Neutrophil (primary cell): Measurements from ENCODE around the gene NUB1.

ENCODE experiments used
- H3K27ac ChIP-seq: fragments of 200-600 bp; sonication (generic); 2 replicates; pipeline ENCODE4 v1.5.1; 2016; ENCODE audit warnings: mild to moderate bottlenecking, moderate library complexity
- H3K27me3 ChIP-seq: fragments of 200-600 bp; sonication (generic); 2 replicates; pipeline ENCODE4 v1.6.0; 2016; ENCODE audit warnings: mild to moderate bottlenecking
- H3K36me3 ChIP-seq: fragments of 200-600 bp; sonication (generic); 2 replicates; pipeline ENCODE4 v1.5.1; 2017
- H3K4me1 ChIP-seq, 2 experiments: fragments of 200-600 bp in 1 of 2; sonication (generic) in 1 of 2; 1 replicate in 1 of 2; 2 replicates in 1 of 2; pipeline versions ENCODE4 v1.5.1 to v1.6.1; 2013 to 2016; ENCODE audit warnings: low read depth in 1 of 2, low read length in 1 of 2, mild to moderate bottlenecking in 1 of 2, moderate library complexity in 1 of 2; ENCODE audit not compliant: control insufficient read depth in 1 of 2, insufficient read depth in 1 of 2
- H3K4me3 ChIP-seq, 2 experiments: fragments of 200-600 bp in 1 of 2; sonication (generic) in 1 of 2; 1 replicate in 1 of 2; 2 replicates in 1 of 2; pipeline ENCODE4 v1.5.1; 2013 to 2016; ENCODE audit warnings: low read depth in 1 of 2, low read length in 1 of 2, mild to moderate bottlenecking in 1 of 2, moderate library complexity in 1 of 2
- H3K9me3 ChIP-seq: fragments of 200-600 bp; sonication (generic); 2 replicates; pipeline ENCODE4 v1.5.1; 2016
- TF ChIP-seq, protein P1 (sequence below): fragments of 200-600 bp; sonication (generic); IDR thresholded peaks from 2 replicates; pipeline ENCODE4 v1.5.1; 2016; ENCODE audit warnings: antibody characterized with exemption

Gene NUB1

DNA sequence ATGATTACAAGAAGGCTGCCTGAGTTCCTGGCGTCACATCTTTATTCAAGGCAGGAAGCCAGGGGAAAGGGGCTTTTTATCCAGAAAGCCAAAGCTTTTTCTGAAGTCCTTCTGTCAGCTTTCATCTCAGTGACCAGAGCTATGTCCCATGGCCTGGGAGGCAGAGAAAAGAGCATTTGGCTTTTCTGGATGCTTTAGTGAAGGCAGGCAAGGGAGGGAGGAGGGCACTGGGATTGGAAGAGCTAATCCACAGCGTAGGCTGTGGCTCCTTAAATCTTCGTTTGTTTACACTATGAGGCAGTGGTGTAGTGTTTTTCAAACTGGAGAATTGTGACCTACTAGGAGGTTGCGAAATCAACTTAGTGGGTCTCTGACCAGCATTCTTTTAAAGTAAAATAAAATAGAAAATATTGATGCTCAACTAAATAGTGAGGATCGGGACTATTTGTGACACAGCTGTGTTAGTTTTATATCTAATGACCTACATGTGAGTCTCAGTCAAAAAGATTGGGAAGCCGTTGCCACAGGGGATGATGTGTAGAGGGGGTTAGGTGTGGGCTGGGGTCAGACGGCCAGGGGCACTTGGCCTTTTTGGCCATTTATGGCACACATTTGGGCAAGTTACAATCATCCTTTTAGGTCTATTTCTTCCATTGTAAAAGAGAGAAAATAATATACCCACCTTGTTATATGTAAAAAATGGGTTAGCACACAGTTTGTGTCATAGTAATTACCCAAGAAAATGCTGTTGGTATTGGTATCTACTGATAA, 84.2 kb downstream of the NUB1 start:
- no peak overlapping the region for H3K27ac ChIP-seq
- no peak overlapping the region for H3K4me3 ChIP-seq
- TF ChIP-seq, protein P1, sequence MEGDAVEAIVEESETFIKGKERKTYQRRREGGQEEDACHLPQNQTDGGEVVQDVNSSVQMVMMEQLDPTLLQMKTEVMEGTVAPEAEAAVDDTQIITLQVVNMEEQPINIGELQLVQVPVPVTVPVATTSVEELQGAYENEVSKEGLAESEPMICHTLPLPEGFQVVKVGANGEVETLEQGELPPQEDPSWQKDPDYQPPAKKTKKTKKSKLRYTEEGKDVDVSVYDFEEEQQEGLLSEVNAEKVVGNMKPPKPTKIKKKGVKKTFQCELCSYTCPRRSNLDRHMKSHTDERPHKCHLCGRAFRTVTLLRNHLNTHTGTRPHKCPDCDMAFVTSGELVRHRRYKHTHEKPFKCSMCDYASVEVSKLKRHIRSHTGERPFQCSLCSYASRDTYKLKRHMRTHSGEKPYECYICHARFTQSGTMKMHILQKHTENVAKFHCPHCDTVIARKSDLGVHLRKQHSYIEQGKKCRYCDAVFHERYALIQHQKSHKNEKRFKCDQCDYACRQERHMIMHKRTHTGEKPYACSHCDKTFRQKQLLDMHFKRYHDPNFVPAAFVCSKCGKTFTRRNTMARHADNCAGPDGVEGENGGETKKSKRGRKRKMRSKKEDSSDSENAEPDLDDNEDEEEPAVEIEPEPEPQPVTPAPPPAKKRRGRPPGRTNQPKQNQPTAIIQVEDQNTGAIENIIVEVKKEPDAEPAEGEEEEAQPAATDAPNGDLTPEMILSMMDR = no peak
- no peaks in the 10 kb centered on the region for H3K36me3 ChIP-seq
- H3K9me3 ChIP-seq = no peaks in the 10 kb centered on the region
- no peaks in the 10 kb centered on the region for H3K4me1 ChIP-seq
- peaks cover 10% of the 10 kb centered on the region for H3K27me3 ChIP-seq

DNA sequence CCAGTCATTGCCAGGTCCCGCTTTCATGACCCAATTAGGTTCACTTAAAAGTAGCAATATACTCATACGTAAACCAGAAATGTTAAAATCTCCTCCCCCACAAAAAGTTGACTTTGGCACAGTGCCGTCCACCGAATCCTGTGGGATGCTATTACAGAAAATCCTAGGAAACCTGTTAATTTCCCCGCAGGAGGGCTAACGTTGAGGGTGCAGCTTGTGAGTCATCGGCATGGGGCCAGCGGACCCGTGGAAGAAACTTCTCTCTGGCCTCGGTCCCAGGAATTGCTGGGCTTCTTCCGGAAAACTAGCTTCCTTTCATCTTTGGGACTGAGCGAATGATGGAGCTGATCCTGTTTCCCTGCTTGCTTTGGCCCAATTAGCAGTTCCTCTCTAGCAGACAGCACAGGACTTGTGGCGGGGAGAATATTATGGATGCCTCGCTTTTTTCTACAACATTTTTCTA, 84.9 kb downstream of the NUB1 start:
- TF ChIP-seq, protein P1 = no peak
- Histone ChIP-seq H3K4me1 (no peaks in the 10 kb centered on the region), H3K27me3 (peaks cover 10% of the 10 kb centered on the region), H3K4me3 (no peak overlapping the region), H3K9me3 (no peaks in the 10 kb centered on the region), H3K27ac (no peak overlapping the region), H3K36me3 (no peaks in the 10 kb centered on the region)

DNA sequence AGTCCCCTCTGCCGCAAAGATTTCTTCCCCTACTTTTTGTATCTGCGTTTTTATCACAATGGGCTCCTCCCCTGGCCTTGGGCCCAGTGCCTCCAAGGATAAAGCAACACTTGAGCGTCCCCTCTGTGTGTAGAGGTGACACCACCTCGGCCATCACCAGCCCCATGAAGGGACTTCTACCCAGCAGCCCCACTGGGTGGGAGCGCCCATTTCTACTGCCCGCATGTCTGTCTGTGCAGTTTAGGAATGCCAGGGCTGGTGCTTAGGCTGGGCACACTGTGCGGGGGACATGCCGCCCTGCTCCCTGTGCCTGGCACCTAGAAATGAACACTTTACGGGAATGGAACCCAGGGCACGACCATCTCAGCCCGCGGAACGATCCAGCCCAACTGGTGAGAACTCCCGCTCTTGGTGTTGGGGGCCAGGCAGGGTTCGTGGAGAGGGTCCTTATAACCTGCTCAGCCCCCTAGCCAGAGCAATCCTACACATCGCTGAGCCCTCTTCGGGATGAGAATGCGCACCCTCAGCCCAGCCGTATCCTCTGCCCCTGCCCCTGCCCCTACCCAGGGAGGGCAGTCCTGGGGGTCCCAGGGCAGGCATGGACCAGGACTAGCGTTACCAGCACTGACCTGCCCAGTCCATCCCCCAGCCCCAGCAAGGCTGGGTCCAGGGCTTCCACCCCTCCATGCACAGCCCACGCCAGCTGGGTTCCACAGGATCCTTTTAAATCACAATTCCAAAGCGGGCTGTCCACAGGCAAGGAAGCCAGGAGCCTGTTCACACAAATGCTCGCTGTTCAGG, 85.5 kb downstream of the NUB1 start:
- H3K27me3 ChIP-seq = peaks cover 10% of the 10 kb centered on the region
- no peaks in the 10 kb centered on the region for H3K4me1 ChIP-seq
- H3K4me3 ChIP-seq = no peak overlapping the region
- H3K36me3 ChIP-seq = no peaks in the 10 kb centered on the region
- H3K27ac ChIP-seq = no peak overlapping the region
- no peaks in the 10 kb centered on the region for H3K9me3 ChIP-seq
- TF ChIP-seq, protein P1 = no peak

DNA sequence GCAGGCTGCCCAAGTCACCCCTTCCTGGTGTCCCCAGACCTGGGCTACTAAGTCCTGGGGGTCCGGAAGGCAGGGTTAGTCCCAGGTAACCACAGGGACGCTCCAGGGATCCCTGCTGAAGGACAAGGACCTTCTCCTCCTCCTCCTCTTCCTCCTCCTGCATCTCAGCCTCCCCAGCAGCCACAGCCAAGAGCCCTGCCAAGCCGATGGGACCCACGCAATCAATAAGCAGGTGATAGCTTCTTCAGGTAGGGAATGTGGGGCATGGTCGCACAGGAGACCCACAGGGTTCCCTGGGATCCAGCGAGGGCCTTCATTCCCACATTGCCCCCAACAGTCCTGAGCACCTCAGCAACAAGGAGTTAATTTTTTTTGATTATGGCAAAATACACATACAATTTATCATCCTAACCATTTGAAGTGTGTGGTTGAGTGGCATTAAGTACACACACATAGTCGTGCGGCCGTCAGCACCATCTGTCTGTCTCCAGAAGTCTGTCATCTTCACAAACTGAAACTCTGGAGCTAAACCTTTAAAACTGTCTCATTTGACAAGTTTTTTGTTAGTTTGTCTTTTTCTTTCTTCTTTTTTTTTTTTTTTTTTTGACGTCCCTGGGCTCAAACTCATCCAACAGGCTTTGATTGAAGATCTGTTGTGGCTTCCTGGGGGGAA, 86.2 kb downstream of the NUB1 start:
- TF ChIP-seq, protein P1 = no peak
- Histone ChIP-seq H3K4me3 (no peak overlapping the region), H3K4me1 (no peaks in the 10 kb centered on the region), H3K36me3 (no peaks in the 10 kb centered on the region), H3K27me3 (peaks cover 10% of the 10 kb centered on the region), H3K27ac (no peak overlapping the region), H3K9me3 (no peaks in the 10 kb centered on the region)
